Body of pancreas (tissue), 4 donors: ENCODE results near the gene DENND10. TPM values are rescaled to one million over a fixed set of nuclear protein-coding genes. Genes with fewer than 3 reads are reported as not detected.
"Not testable (repeated sequence)": the region's sequence is repeated elsewhere in the genome, so short reads cannot be mapped to it uniquely, and the experiment has no call there.

Experiments
- ATAC-seq: fragments of 150-250 bp; one replicate; pipeline ENCODE4 v1.9.1; 2016
- DNase-seq, 4 donors: peaks; one replicate each; pipeline ENCODE4 v3.0.0-alpha.2; 2019
- H3K27ac ChIP-seq, 4 donors: fragments of 200-600 bp; sonication (generic); 1 replicate in 3 of 4; 2 replicates in 1 of 4; pipeline versions ENCODE4 v1.5.1 to v1.6.1; 2016 to 2019; ENCODE audit warnings: mild to moderate bottlenecking in 1 of 4, mixed read lengths in 1 of 4, moderate library complexity in 1 of 4
- H3K27me3 ChIP-seq, 2 donors: fragments of 200-600 bp; sonication (generic); one replicate each; pipeline ENCODE4 v1.6.0; 2016; ENCODE audit warnings: mild to moderate bottlenecking in 1 of 2
- H3K36me3 ChIP-seq, 2 donors: fragments of 200-600 bp; sonication (generic); replicated peaks in 1 of 2; 2 replicates each; pipeline ENCODE4 v1.5.1; 2016; ENCODE audit warnings: low read depth in 2 of 2; ENCODE audit not compliant: insufficient read depth in 1 of 2
- H3K4me1 ChIP-seq: fragments of 200-600 bp; sonication (generic); one replicate; pipeline ENCODE4 v1.6.0; 2016
- H3K4me3 ChIP-seq, 2 donors: fragments of 200-600 bp; sonication (generic); 1 replicate in 1 of 2; 2 replicates in 1 of 2; pipeline ENCODE4 v1.5.1; 2016 to 2019
- H3K9me3 ChIP-seq, 3 donors: fragments of 200-600 bp; sonication (generic); 1 replicate in 2 of 3; 2 replicates in 1 of 3; pipeline ENCODE4 v1.5.1; 2016
- CTCF ChIP-seq, 7 experiments: fragments of 450-650 bp in 4 of 7; fragments of 200-600 bp in 3 of 7; sonication (generic) in 3 of 7; IDR thresholded peaks; one replicate each; pipeline ENCODE4 v1.5.1; 2016 to 2019; ENCODE audit warnings: antibody characterized with exemption in 7 of 7
- POLR2A ChIP-seq, 3 donors: fragments of 450-650 bp; IDR thresholded peaks; one replicate each; pipeline ENCODE4 v1.6.1; 2016; ENCODE audit warnings: antibody characterized with exemption in 3 of 3, mild to moderate bottlenecking in 2 of 3
- WGBS, 2 donors: methylation state at CpG; one replicate each; pipeline ENCODE4 v1.1.5; 2017; 5-methylcytosine and 5-hydroxymethylcytosine counted together
- intact Hi-C: fragments of 100-400 bp; cut with DNase I; formaldehyde crosslinking; loops from one replicate; pipeline ENCODE4 v1.15.1; 2023
- total RNA-seq, 2 donors: library from RNA; depleted of rRNA; stranded (reverse); fragments of >200 nt; gene quantifications; one replicate each; pipeline ENCODE4 v1.1.0, GENCODE V29; 2016

DENND10 gene
- total RNA-seq, 2 donors from 2014 or later = 24.6 to 29.7 TPM

- TF ChIP-seq POLR2A (IDR thresholded peaks at IDR 0.05) = no peak
- TF ChIP-seq CTCF (IDR thresholded peaks at IDR 0.05) = no peak
- Histone ChIP-seq H3K27ac (no peak overlapping the region), H3K27me3 (no peaks in the 10 kb centered on the region), H3K4me3 (no peak overlapping the region), H3K9me3 (no peaks in the 10 kb centered on the region), H3K36me3 (peaks cover 0 to 13% of the 10 kb centered on the region in 2 donors), H3K4me1 (no peaks in the 10 kb centered on the region)
- intact Hi-C loops = no loop called here
- no peak for ATAC-seq
- 95 to 96% methylated on average over 9 to 10 of the region's 10 CpGs for WGBS, 2 donors
- DNase-seq = no peak
These were observed 39.7 kb downstream of the DENND10 start for GRCh38 chr10:119143657-119144056.

GRCh38 chr10:119149157-119149556 is 45.2 kb downstream of the DENND10 start:
- no peaks in the 10 kb centered on the region for H3K9me3 ChIP-seq

GRCh38 chr10:119149729-119150128 is 45.8 kb downstream of the DENND10 start:
- intact Hi-C loops = no loop called here
- Histone ChIP-seq H3K36me3 (peaks cover 5 to 28% of the 10 kb centered on the region in 2 donors), H3K4me3 (no peak overlapping the region), H3K4me1 (no peaks in the 10 kb centered on the region), H3K9me3 (no peaks in the 10 kb centered on the region), H3K27ac (no peak overlapping the region), H3K27me3 (no peaks in the 10 kb centered on the region)
- TF ChIP-seq POLR2A (IDR thresholded peaks at IDR 0.05) (no peak), CTCF (IDR thresholded peaks at IDR 0.05) (no peak)
- no peak for ATAC-seq
- DNase-seq = no peak
- 83 to 90% methylated on average over 13 of the region's 13 CpGs for WGBS, 2 donors

More at GRCh38 chr10:119149157-119149556, 45.2 kb downstream of the DENND10 start:
- no peak overlapping the region for H3K4me3 ChIP-seq
- TF ChIP-seq POLR2A (IDR thresholded peaks at IDR 0.05) = no peak
- DNase-seq = no peak
- no peak overlapping the region for H3K27ac ChIP-seq
- no peaks in the 10 kb centered on the region for H3K4me1 ChIP-seq
- ATAC-seq = no peak
- intact Hi-C loops = no loop called here
- H3K36me3 ChIP-seq = peaks cover under 1 to 24% of the 10 kb centered on the region in 2 donors
- WGBS, 2 donors = 93% methylated on average over 8 of the region's 8 CpGs
- H3K27me3 ChIP-seq = no peaks in the 10 kb centered on the region

- intact Hi-C loops, H3K4me3 ChIP-seq, H3K27ac ChIP-seq, H3K27me3 ChIP-seq, H3K4me1 ChIP-seq, ATAC-seq, DNase-seq, H3K9me3 ChIP-seq: not testable (repeated sequence)
- 96 to 97% methylated on average over 6 of the region's 6 CpGs for WGBS, 2 donors
- H3K36me3 ChIP-seq = peaks cover 5 to 42% of the 10 kb centered on the region in 2 donors
These were observed 47.7 kb downstream of the DENND10 start for GRCh38 chr10:119151601-119152000.

GRCh38 chr10:119153041-119153440 is 49.1 kb downstream of the DENND10 start:
- Histone ChIP-seq H3K9me3 (no peaks in the 10 kb centered on the region), H3K27ac (no peak overlapping the region), H3K27me3 (no peaks in the 10 kb centered on the region), H3K4me1 (no peaks in the 10 kb centered on the region), H3K4me3 (no peak overlapping the region), H3K36me3 (peaks cover 5 to 40% of the 10 kb centered on the region in 2 donors)
- TF ChIP-seq CTCF (IDR thresholded peaks at IDR 0.05) = no peak
- TF ChIP-seq POLR2A (IDR thresholded peaks at IDR 0.05) = no peak
- ATAC-seq = no peak
- intact Hi-C loops = no loop called here
- no peak for DNase-seq
- 97% methylated on average over 3 to 5 of the region's 5 CpGs for WGBS, 2 donors

GRCh38 chr10:119153661-119154060 is 49.7 kb downstream of the DENND10 start:
- H3K4me1 ChIP-seq = no peaks in the 10 kb centered on the region
- intact Hi-C loops = no loop called here
- DNase-seq (no peak), ATAC-seq (no peak)
- H3K27me3 ChIP-seq = no peaks in the 10 kb centered on the region
- 96% methylated on average over 11 to 12 of the region's 12 CpGs for WGBS, 2 donors
- no peak overlapping the region for H3K4me3 ChIP-seq
- TF ChIP-seq POLR2A (IDR thresholded peaks at IDR 0.05) (no peak), CTCF (IDR thresholded peaks at IDR 0.05) (no peak)
- H3K27ac ChIP-seq = no peak overlapping the region
- no peaks in the 10 kb centered on the region for H3K9me3 ChIP-seq
- peaks cover 5 to 39% of the 10 kb centered on the region in 2 donors for H3K36me3 ChIP-seq
